Karpas-422 (cell line): ENCODE data around the gene OPCML. TPM values are rescaled to one million over a fixed set of nuclear protein-coding genes. Genes with fewer than 3 reads are reported as not detected.

Source experiments
- DNase-seq: peaks from one replicate; pipeline ENCODE4 v3.0.0-alpha.2; 2015
- H2AFZ ChIP-seq: fragments of 200-600 bp; sonication (generic); 2 replicates; pipeline ENCODE4 v1.6.1; 2014; ENCODE audit warnings: antibody characterized with exemption, low read length, mixed read lengths
- H3K27ac ChIP-seq: fragments of 200-600 bp; sonication (generic); 2 replicates; pipeline ENCODE4 v1.5.1; 2014; ENCODE audit warnings: mild to moderate bottlenecking, low read length, moderate library complexity
- H3K27me3 ChIP-seq: fragments of 200-600 bp; sonication (generic); 2 replicates; pipeline ENCODE4 v1.6.1; 2014; ENCODE audit warnings: low read length, mixed read lengths
- H3K36me3 ChIP-seq: fragments of 200-600 bp; sonication (generic); 2 replicates; pipeline ENCODE4 v1.6.1; 2014; ENCODE audit warnings: low read length, mixed read lengths; ENCODE audit not compliant: insufficient read depth
- H3K4me1 ChIP-seq: fragments of 200-600 bp; sonication (generic); 2 replicates; pipeline ENCODE4 v1.6.1; 2014; ENCODE audit warnings: mild to moderate bottlenecking, low read length, mixed read lengths
- H3K4me2 ChIP-seq: fragments of 200-600 bp; sonication (generic); 2 replicates; pipeline ENCODE4 v1.6.1; 2014; ENCODE audit warnings: low read length, low read depth, mild to moderate bottlenecking; ENCODE audit not compliant: poor library complexity, severe bottlenecking
- H3K4me3 ChIP-seq: fragments of 200-600 bp; sonication (generic); 2 replicates; pipeline ENCODE4 v1.5.1; 2014; ENCODE audit warnings: mild to moderate bottlenecking, antibody characterized with exemption, low read length, mixed read lengths
- H3K79me2 ChIP-seq: fragments of 200-600 bp; sonication (generic); 2 replicates; pipeline ENCODE4 v1.6.1; 2014; ENCODE audit warnings: mild to moderate bottlenecking, low read length, mixed read lengths
- H3K9ac ChIP-seq: fragments of 200-600 bp; sonication (generic); 2 replicates; pipeline ENCODE4 v1.6.0; 2014; ENCODE audit warnings: low read length
- H3K9me2 ChIP-seq: fragments of 200-600 bp; sonication (generic), shearing (Covaris generic); replicated peaks from 2 replicates; pipeline ENCODE4 v1.6.0; 2014; ENCODE audit warnings: mild to moderate bottlenecking, low read length, moderate library complexity; ENCODE audit not compliant: insufficient read depth
- H3K9me3 ChIP-seq: fragments of 300-700, 200-600 bp; sonication (generic); 2 replicates; pipeline ENCODE4 v1.6.1; 2014; ENCODE audit warnings: low read length, mixed read lengths
- H4K20me1 ChIP-seq: fragments of 200-600 bp; sonication (generic); 2 replicates; pipeline ENCODE4 v1.6.1; 2014; ENCODE audit warnings: mild to moderate bottlenecking, antibody characterized with exemption, low read length, low read depth; ENCODE audit not compliant: insufficient read depth
- total RNA-seq: library from RNA; depleted of rRNA; stranded (reverse); fragments of >200 nt; shearing (Covaris generic); gene quantifications from 2 replicates; pipeline ENCODE4 v1.2.3, GENCODE V29; 2014; ENCODE audit warnings: low replicate concordance

Gene OPCML
- total RNA-seq, 1 experiment from 2014 or later, result not detected

DNA sequence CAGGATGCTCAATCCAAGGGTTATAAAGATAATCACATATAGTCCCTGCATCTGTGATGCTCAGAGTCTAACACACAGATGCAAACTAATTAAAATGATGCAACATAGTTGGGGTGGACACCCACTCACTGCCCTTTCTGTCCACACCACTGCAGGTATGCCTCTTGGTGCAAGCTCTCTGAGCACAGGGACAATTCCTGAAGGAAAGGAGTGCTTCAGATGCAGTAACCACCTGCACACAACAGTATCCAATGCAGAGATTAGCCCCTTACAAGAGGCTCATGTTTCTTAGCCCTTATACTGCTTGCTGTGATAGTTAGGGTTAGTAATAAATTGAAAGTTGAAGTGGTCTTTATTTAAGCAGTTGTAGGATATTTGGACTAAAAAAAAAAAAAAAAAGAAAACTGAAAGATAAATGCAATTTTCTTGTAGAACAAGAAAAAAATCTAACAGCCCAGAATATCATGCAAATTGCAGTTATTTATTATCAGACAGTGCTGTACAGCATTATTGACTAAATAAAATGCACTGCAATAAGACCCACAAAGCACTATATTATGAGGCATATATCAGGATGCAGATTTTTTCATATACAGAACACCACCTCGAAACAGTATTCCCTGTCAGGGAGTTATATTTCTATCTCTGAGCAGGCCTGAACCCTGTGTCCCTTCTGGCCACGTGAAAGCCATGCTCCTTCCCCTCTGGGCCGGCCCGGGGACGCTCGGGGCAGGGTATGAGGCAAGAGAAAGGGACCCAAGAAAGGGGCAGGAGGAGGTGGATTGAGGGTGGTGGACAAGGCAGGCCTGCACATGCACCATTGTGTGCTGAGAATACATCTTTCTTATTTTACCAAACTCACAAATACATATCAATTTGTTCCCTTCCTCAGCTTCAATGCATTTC, 260.2 kb downstream of the OPCML start:
- H3K27ac ChIP-seq, result no peak overlapping the region
- no peak overlapping the region for H3K9ac ChIP-seq
- no peaks in the 10 kb centered on the region for H3K36me3 ChIP-seq
- no peaks in the 10 kb centered on the region for H3K27me3 ChIP-seq
- no peak overlapping the region for H3K4me3 ChIP-seq
- H3K9me3 ChIP-seq, result no peaks in the 10 kb centered on the region
- H3K79me2 ChIP-seq, result no peaks in the 10 kb centered on the region
- no peak for DNase-seq
- no peaks in the 10 kb centered on the region for H3K4me1 ChIP-seq
- H4K20me1 ChIP-seq, result no peaks in the 10 kb centered on the region
- no peaks in the 10 kb centered on the region for H3K9me2 ChIP-seq
- no peak overlapping the region for H2AFZ ChIP-seq
- H3K4me2 ChIP-seq, result no peak overlapping the region

GRCh38 chr11:133271206-133271605, 261.1 kb downstream of the OPCML start:
- H4K20me1 ChIP-seq, result no peaks in the 10 kb centered on the region
- no peaks in the 10 kb centered on the region for H3K27me3 ChIP-seq
- no peak overlapping the region for H3K9ac ChIP-seq
- no peaks in the 10 kb centered on the region for H3K79me2 ChIP-seq
- no peak overlapping the region for H2AFZ ChIP-seq
- H3K9me3 ChIP-seq, result no peaks in the 10 kb centered on the region
- H3K4me3 ChIP-seq, result no peak overlapping the region
- no peaks in the 10 kb centered on the region for H3K4me1 ChIP-seq
- H3K9me2 ChIP-seq, result no peaks in the 10 kb centered on the region
- no peak overlapping the region for H3K4me2 ChIP-seq
- no peak overlapping the region for H3K27ac ChIP-seq
- H3K36me3 ChIP-seq, result no peaks in the 10 kb centered on the region
- DNase-seq, result no peak

GRCh38 chr11:133269267-133269666, 263.0 kb downstream of the OPCML start:
- Histone ChIP-seq H3K79me2 (no peaks in the 10 kb centered on the region), H3K9me2 (no peaks in the 10 kb centered on the region), H3K36me3 (no peaks in the 10 kb centered on the region), H2AFZ (no peak overlapping the region), H3K4me3 (no peak overlapping the region), H3K9me3 (no peaks in the 10 kb centered on the region), H3K4me2 (no peak overlapping the region), H3K27me3 (no peaks in the 10 kb centered on the region), H3K9ac (no peak overlapping the region), H3K4me1 (no peaks in the 10 kb centered on the region), H4K20me1 (no peaks in the 10 kb centered on the region), H3K27ac (no peak overlapping the region)
- no peak for DNase-seq

DNA sequence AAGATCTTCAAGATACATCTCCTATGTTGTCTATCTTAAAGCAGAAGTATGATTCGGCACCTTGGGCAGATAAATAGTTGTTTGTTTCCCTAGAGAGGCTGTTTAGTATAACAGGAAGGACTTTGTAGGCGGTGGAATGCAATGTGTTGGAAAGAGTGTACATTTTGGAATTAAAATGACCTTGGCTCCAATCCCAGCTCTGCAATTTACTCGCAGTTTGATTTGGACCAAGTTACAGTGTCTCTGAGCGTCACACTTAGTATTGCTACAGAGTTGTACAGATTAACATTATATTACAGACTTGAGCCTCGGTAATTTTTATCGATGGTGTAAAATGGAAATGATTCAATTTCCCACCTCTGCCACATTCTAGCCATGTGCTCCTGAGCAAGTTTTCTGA, 265.3 kb downstream of the OPCML start:
- Histone ChIP-seq H3K36me3 (no peaks in the 10 kb centered on the region), H3K4me2 (no peak overlapping the region), H3K4me1 (no peaks in the 10 kb centered on the region), H2AFZ (no peak overlapping the region), H3K9me2 (no peaks in the 10 kb centered on the region), H4K20me1 (no peaks in the 10 kb centered on the region), H3K9me3 (no peaks in the 10 kb centered on the region), H3K9ac (no peak overlapping the region), H3K27me3 (no peaks in the 10 kb centered on the region), H3K79me2 (no peaks in the 10 kb centered on the region), H3K27ac (no peak overlapping the region), H3K4me3 (no peak overlapping the region)
- DNase-seq, result no peak

DNA sequence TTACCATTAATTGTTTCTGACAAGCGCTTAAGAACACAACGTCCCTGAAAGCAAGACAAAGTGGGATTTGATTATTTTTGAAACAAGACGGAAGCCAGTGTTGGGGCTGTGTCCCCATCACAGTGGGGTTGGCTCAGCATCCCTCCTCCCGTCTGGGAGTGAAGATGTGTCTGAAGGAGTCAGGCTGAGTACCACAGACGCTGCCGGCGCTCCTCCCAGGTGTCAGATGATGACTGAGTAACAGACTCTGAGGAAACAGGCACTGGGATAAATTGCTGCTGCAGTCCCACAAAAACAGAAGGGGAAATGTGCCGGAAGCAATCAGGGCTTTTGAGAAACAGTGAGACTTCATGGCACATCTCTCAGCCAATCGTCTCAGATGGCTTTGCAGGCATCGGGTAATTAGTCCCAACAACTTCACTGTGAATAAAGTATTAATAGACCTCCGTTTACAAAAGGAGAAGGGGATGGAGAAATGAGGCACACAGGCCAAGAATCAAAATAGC, 266.7 kb downstream of the OPCML start:
- Histone ChIP-seq H2AFZ (no peak overlapping the region), H3K27ac (no peak overlapping the region), H3K79me2 (no peaks in the 10 kb centered on the region), H3K9me3 (no peaks in the 10 kb centered on the region), H3K27me3 (no peaks in the 10 kb centered on the region), H3K9me2 (no peaks in the 10 kb centered on the region), H3K4me1 (no peaks in the 10 kb centered on the region), H4K20me1 (no peaks in the 10 kb centered on the region), H3K9ac (no peak overlapping the region), H3K4me3 (no peak overlapping the region), H3K36me3 (no peaks in the 10 kb centered on the region), H3K4me2 (no peak overlapping the region)
- no peak for DNase-seq

DNA sequence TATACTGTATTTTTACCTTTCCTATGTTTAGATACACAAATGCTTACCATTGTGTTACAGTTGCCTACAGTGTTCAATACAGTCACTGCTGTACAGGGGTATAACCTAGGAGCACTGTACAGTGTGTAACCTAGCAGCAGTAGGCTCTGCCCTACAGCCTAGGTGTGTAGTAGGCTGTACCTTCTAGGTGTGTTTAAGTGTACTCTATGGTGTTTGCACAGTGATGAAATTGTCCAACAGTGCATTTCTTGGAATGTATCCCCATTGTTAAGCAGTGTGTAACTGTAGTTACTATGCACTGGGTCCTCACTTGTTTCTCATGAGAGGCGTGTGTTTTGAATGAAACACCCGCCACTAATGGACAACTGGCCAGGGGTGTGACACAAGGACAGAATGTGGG, 269.0 kb downstream of the OPCML start:
- no peaks in the 10 kb centered on the region for H3K9me3 ChIP-seq
- no peak overlapping the region for H3K27ac ChIP-seq
- no peak for DNase-seq
- H4K20me1 ChIP-seq, result no peaks in the 10 kb centered on the region
- no peaks in the 10 kb centered on the region for H3K27me3 ChIP-seq
- H3K79me2 ChIP-seq, result no peaks in the 10 kb centered on the region
- no peak overlapping the region for H3K4me2 ChIP-seq
- no peaks in the 10 kb centered on the region for H3K9me2 ChIP-seq
- H2AFZ ChIP-seq, result no peak overlapping the region
- no peaks in the 10 kb centered on the region for H3K36me3 ChIP-seq
- no peaks in the 10 kb centered on the region for H3K4me1 ChIP-seq
- H3K4me3 ChIP-seq, result no peak overlapping the region
- H3K9ac ChIP-seq, result no peak overlapping the region

DNA sequence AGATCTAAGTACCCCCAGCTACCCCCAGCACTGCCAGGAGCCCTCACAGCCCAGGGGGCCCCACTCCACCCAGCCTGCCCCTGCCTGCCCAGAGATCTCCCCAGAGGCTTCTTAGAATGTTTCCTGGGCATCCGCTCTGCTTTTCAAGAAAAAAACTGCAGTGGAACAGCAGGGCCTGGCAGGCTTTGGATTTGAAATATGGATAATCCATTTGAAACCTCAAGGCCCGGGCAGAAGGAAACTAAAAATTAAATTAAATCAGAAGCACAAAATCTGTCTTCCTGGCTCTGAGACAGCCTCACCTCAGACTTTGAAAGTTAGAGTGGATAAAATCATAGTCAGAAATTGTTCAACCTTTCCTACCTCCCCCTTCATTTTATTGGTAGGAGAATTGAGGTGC, 273.6 kb downstream of the OPCML start:
- Histone ChIP-seq H3K4me2 (no peak overlapping the region), H4K20me1 (no peaks in the 10 kb centered on the region), H3K4me1 (no peaks in the 10 kb centered on the region), H3K9ac (no peak overlapping the region), H3K9me2 (no peaks in the 10 kb centered on the region), H3K36me3 (no peaks in the 10 kb centered on the region), H3K79me2 (no peaks in the 10 kb centered on the region), H3K4me3 (no peak overlapping the region), H3K27me3 (no peaks in the 10 kb centered on the region), H3K27ac (no peak overlapping the region), H3K9me3 (no peaks in the 10 kb centered on the region), H2AFZ (no peak overlapping the region)
- DNase-seq, result no peak

DNA sequence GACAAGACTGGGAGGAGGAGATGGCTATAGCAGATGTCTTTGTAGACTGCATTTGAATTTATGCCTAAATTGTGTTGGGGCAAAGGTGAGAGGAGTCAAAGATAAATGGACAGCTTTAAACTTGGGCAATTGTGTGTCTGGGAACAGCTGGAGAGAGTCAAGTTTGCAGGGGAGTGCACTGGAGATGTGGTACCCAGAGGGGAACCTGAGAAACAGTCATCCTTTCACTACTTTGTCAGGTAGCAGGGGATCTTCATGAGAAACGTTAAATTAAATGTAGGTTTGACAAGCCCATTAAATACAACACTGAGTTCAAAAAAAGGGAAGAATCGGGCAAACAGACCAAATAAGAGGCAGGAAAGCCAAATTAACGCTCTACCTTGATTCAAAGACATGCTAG, 277.7 kb downstream of the OPCML start:
- no peaks in the 10 kb centered on the region for H3K27me3 ChIP-seq
- H3K36me3 ChIP-seq, result no peaks in the 10 kb centered on the region
- no peaks in the 10 kb centered on the region for H4K20me1 ChIP-seq
- H3K9ac ChIP-seq, result no peak overlapping the region
- H3K4me2 ChIP-seq, result no peak overlapping the region
- H3K4me1 ChIP-seq, result no peaks in the 10 kb centered on the region
- H2AFZ ChIP-seq, result no peak overlapping the region
- H3K4me3 ChIP-seq, result no peak overlapping the region
- H3K79me2 ChIP-seq, result no peaks in the 10 kb centered on the region
- DNase-seq, result no peak
- no peaks in the 10 kb centered on the region for H3K9me3 ChIP-seq
- no peaks in the 10 kb centered on the region for H3K9me2 ChIP-seq
- no peak overlapping the region for H3K27ac ChIP-seq
